HG03558 (cell line): ENCODE data around the gene PGAP1.
"Not testable (repeated sequence)": the region's sequence is repeated elsewhere in the genome, so short reads cannot be mapped to it uniquely, and the experiment has no call there.

Experiments
- ATAC-seq: cut with Tn5 transposase; IDR thresholded peaks from one replicate; pipeline ENCODE4 v1.9.1; 2021; ENCODE audit warnings: moderate number of reproducible peaks; ENCODE audit not compliant: unreplicated experiment; ENCODE audit errors: extremely low read depth

The PGAP1 gene

GRCh38 chr2:196905365-196905764 lies 21.1 kb downstream of the PGAP1 start:
- ATAC-seq: not testable (repeated sequence)

GRCh38 chr2:196902828-196903227 lies 23.7 kb downstream of the PGAP1 start:
- ATAC-seq: no peak

GRCh38 chr2:196900843-196901242 lies 25.7 kb downstream of the PGAP1 start:
- ATAC-seq: no peak

GRCh38 chr2:196899976-196900375 lies 26.5 kb downstream of the PGAP1 start:
- no peak for ATAC-seq

- no peak for ATAC-seq
These were observed 35.4 kb downstream of the PGAP1 start for GRCh38 chr2:196891136-196891535.

- no peak for ATAC-seq
These were observed 39.1 kb downstream of the PGAP1 start for GRCh38 chr2:196887431-196887830.

GRCh38 chr2:196884368-196884767 lies 42.1 kb downstream of the PGAP1 start:
- no peak for ATAC-seq

GRCh38 chr2:196876364-196876763 lies 50.1 kb downstream of the PGAP1 start:
- ATAC-seq: no peak

GRCh38 chr2:196875414-196875813 lies 51.1 kb downstream of the PGAP1 start:
- no peak for ATAC-seq

GRCh38 chr2:196873511-196873910 lies 53.0 kb downstream of the PGAP1 start:
- ATAC-seq: no peak

GRCh38 chr2:196854629-196855028 lies 71.9 kb downstream of the PGAP1 start:
- ATAC-seq: no peak

GRCh38 chr2:196853301-196854087 lies 73.0 kb downstream of the PGAP1 start:
- ATAC-seq: no peak

- ATAC-seq: no peak
These were observed 75.4 kb downstream of the PGAP1 start for GRCh38 chr2:196851088-196851487.

- no peak for ATAC-seq
These were observed 76.6 kb downstream of the PGAP1 start for GRCh38 chr2:196849895-196850294.

- ATAC-seq: no peak
These were observed 80.2 kb downstream of the PGAP1 start for GRCh38 chr2:196846295-196846694.

GRCh38 chr2:196845371-196845770 lies 81.1 kb downstream of the PGAP1 start:
- no peak for ATAC-seq

GRCh38 chr2:196840171-196840570 lies 86.3 kb downstream of the PGAP1 start:
- ATAC-seq: no peak

- no peak for ATAC-seq
These were observed 86.9 kb downstream of the PGAP1 start for GRCh38 chr2:196839574-196839973.

- no peak for ATAC-seq
These were observed 90.1 kb downstream of the PGAP1 start for GRCh38 chr2:196836440-196836839.

- ATAC-seq: no peak
These were observed 95.8 kb downstream of the PGAP1 start for GRCh38 chr2:196830701-196831100.

- no peak for ATAC-seq
These were observed 99.2 kb downstream of the PGAP1 start for GRCh38 chr2:196827356-196827755.

- ATAC-seq: no peak
These were observed 102.6 kb downstream of the PGAP1 start for GRCh38 chr2:196823750-196824522.
